Measurements from ENCODE around the gene GTF2IRD1.
"Not testable (repeated sequence)": the region's sequence is repeated elsewhere in the genome, so short reads cannot be mapped to it uniquely, and the experiment has no call there.

The GTF2IRD1 gene

GRCh38 chr7:74453322-74454011 is at the start of gene GTF2IRD1:
TSS of gene GTF2IRD1 (plus strand) at chr7:74453906. CDS start at chr7:74508081, 54,175 bp downstream.
- DNase-seq: peak; percentile 30

- DNase-seq: no peak
These were observed 49.4 kb upstream of the GTF2IRD1 start for GRCh38 chr7:74404388-74404700.

- no peak for DNase-seq
These were observed 49.0 kb upstream of the GTF2IRD1 start for GRCh38 chr7:74404741-74405140.

- no peak for DNase-seq
These were observed 48.4 kb upstream of the GTF2IRD1 start for GRCh38 chr7:74405191-74405898.

- DNase-seq: no peak
These were observed 47.7 kb upstream of the GTF2IRD1 start for GRCh38 chr7:74405899-74406512.

- DNase-seq: no peak
These were observed 45.7 kb upstream of the GTF2IRD1 start for GRCh38 chr7:74407958-74408357.

GRCh38 chr7:74409571-74409970 is 44.1 kb upstream of the GTF2IRD1 start:
- no peak for DNase-seq

- no peak for DNase-seq
These were observed 42.9 kb upstream of the GTF2IRD1 start for GRCh38 chr7:74410772-74411171.

- DNase-seq: not testable (repeated sequence)
These were observed 42.1 kb upstream of the GTF2IRD1 start for GRCh38 chr7:74411571-74411970.

- DNase-seq: no peak
These were observed 41.6 kb upstream of the GTF2IRD1 start for GRCh38 chr7:74412056-74412455.

- no peak for DNase-seq
These were observed 41.1 kb upstream of the GTF2IRD1 start for GRCh38 chr7:74412603-74413002.

GRCh38 chr7:74414595-74415333 is 38.9 kb upstream of the GTF2IRD1 start:
- not testable (repeated sequence) for DNase-seq

- DNase-seq: peak; percentile 43
These were observed 36.2 kb upstream of the GTF2IRD1 start for GRCh38 chr7:74417419-74417971.

- no peak for DNase-seq
These were observed 35.6 kb upstream of the GTF2IRD1 start for GRCh38 chr7:74418076-74418475.

GRCh38 chr7:74418538-74418937 is 35.2 kb upstream of the GTF2IRD1 start:
- DNase-seq: no peak

- not testable (repeated sequence) for DNase-seq
These were observed 34.5 kb upstream of the GTF2IRD1 start for GRCh38 chr7:74419232-74419631.

GRCh38 chr7:74420006-74420405 is 33.7 kb upstream of the GTF2IRD1 start:
- DNase-seq: no peak

GRCh38 chr7:74424291-74424880 is 29.3 kb upstream of the GTF2IRD1 start:
- DNase-seq: no peak

GRCh38 chr7:74428023-74428422 is 25.7 kb upstream of the GTF2IRD1 start:
- no peak for DNase-seq

- no peak for DNase-seq
These were observed 24.5 kb upstream of the GTF2IRD1 start for GRCh38 chr7:74429153-74429747.

GRCh38 chr7:74430409-74430808 is 23.3 kb upstream of the GTF2IRD1 start:
- DNase-seq: not testable (repeated sequence)

GRCh38 chr7:74430961-74431466 is 22.7 kb upstream of the GTF2IRD1 start:
- no peak for DNase-seq

All from activated CD4-positive, alpha-beta T cell treated with anti-CD3 and anti-CD28 coated beads for 1 hour (primary cell).